Stimulated activated naive CD8-positive, alpha-beta T cell treated with anti-CD3 and anti-CD28 coated beads, Interleukin-15, amount 100 ng/mL, for 72 hours (primary cell): ENCODE results near the gene CNN3.
"Not testable (repeated sequence)": the region's sequence is repeated elsewhere in the genome, so short reads cannot be mapped to it uniquely, and the experiment has no call there.

ENCODE experiments used
- ATAC-seq: fragments of 150-1000 bp; cut with Tn5 transposase; 2 replicates; pipeline ENCODE4 v1.10.0; 2021; ENCODE audit warnings: mild to moderate bottlenecking, moderate library complexity
- DNase-seq, 2 donors: peaks; one replicate each; pipeline ENCODE4 v3.0.0; 2021 to 2022
- H3K27ac Mint-ChIP-seq, 2 donors: one replicate each; pipeline ENCODE4 v1.8.0; 2022; ENCODE audit warnings: mild to moderate bottlenecking in 2 of 2, mixed read lengths in 2 of 2, moderate library complexity in 2 of 2
- H3K27me3 Mint-ChIP-seq: one replicate; pipeline ENCODE4 v1.8.0; 2022; ENCODE audit warnings: mixed read lengths
- H3K4me1 Mint-ChIP-seq: one replicate; pipeline ENCODE4 v1.8.0; 2022; ENCODE audit warnings: mild to moderate bottlenecking, mixed read lengths
- H3K4me3 Mint-ChIP-seq, 2 donors: one replicate each; pipeline ENCODE4 v1.8.0; 2022; ENCODE audit warnings: mild to moderate bottlenecking in 2 of 2, mixed read lengths in 2 of 2, moderate library complexity in 1 of 2
- H3K9me3 Mint-ChIP-seq, 2 donors: one replicate each; pipeline ENCODE4 v1.8.0; 2022; ENCODE audit warnings: mixed read lengths in 2 of 2

CNN3 gene

DNA sequence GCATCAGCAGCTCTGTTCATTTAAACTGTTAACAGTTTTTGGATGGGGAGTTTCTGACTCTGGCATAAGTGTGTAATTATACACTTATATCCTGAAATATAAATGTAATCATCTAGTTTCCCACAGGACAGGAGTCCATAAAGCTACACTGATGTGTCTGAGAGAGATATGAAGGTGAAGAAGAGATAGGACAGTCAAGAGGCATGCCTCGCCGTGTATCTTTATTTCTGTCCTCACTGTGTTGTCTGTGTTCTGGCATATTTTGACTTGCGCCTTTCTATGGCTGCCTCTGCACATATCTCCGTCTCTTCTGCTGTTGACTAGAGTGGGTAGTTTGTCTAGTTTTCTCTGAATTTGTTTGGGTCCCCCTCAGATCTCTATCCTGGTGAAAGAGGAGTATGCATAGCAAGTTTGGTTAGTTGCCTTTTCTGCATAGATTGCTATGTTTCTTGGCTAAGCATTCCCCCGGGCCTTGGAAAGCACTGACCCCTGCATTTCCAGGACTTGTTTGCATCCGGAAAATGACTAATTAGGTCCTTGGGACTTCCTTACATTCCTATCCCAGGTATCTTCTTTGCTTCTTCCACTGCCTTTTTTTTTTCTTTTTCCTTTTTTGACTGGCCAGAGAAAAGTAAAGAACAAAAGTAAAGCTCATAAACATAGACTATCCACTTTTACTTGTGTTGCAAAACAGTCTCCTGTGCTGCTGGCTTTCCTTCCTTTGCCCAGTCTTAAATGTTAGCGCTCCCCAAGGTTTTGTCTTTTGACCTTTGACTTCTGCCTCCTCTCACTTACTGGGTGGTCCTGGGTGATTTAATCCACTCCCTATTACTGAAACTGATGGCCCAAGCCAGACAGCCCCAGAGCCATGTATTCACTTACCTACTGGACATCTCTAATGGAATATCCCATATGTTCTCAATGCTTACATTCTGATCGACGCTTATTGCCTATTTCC lies 27.6 kb upstream of the CNN3 start:
- DNase-seq (no peak), ATAC-seq (no peak)
- no peaks in the 10 kb centered on the region for H3K27me3 Mint-ChIP-seq
- no peaks in the 10 kb centered on the region for H3K9me3 Mint-ChIP-seq
- no peaks in the 10 kb centered on the region for H3K4me1 Mint-ChIP-seq
- no peak overlapping the region for H3K4me3 Mint-ChIP-seq
- H3K27ac Mint-ChIP-seq, result no peak overlapping the region

- no peaks in the 10 kb centered on the region for H3K4me1 Mint-ChIP-seq
- ATAC-seq, result no peak
- H3K27me3 Mint-ChIP-seq, result no peaks in the 10 kb centered on the region
- no peak for DNase-seq
- H3K9me3 Mint-ChIP-seq, result no peaks in the 10 kb centered on the region
- H3K27ac Mint-ChIP-seq, result no peak overlapping the region
- no peak overlapping the region for H3K4me3 Mint-ChIP-seq
Measured at GRCh38 chr1:94953746-94954145, 26.8 kb upstream of the CNN3 start.

DNA sequence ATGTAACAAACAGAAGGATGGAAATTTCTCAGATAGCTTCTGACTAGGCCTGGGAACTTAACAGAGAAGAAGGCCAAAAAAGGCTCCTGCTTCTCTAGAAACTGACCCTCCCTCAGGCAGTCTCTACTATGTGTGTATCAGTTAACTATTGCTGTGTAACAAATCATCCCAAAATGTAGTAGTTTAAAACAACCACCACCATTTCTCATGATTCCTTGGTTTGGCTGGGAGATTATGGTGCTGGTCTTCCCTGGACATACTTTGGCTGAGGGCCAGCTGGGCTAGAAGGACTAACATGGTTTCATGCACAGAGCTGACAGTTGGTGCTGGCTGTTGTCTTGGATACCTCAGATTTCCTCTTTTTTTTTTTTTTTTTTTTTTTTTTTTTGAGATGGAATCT lies 26.2 kb upstream of the CNN3 start:
- no peak overlapping the region for H3K4me3 Mint-ChIP-seq
- no peaks in the 10 kb centered on the region for H3K4me1 Mint-ChIP-seq
- ATAC-seq (no peak), DNase-seq (no peak)
- no peak overlapping the region for H3K27ac Mint-ChIP-seq
- H3K9me3 Mint-ChIP-seq, result no peaks in the 10 kb centered on the region
- H3K27me3 Mint-ChIP-seq, result no peaks in the 10 kb centered on the region

DNA sequence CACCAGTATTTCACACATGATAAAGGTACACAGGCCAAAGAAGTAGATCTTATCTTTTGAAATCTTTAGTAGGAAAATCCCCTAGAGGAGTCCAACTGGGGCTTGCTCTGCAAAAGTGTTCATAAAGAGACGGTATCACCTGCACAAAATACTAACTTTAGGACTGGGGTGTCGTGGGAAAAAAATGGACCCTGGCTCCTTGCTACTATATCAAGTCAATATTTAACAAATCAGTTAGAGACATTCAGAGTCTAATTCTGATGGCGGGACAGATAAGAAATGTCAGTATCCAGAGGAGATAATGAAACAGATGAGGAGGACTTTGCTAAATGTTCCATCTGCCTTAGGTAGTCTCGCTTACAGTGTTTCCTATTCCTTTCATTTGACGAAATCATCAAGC lies 25.6 kb upstream of the CNN3 start:
- no peaks in the 10 kb centered on the region for H3K27me3 Mint-ChIP-seq
- ATAC-seq (no peak), DNase-seq (no peak)
- no peaks in the 10 kb centered on the region for H3K4me1 Mint-ChIP-seq
- no peaks in the 10 kb centered on the region for H3K9me3 Mint-ChIP-seq
- no peak overlapping the region for H3K4me3 Mint-ChIP-seq
- no peak overlapping the region for H3K27ac Mint-ChIP-seq

DNA sequence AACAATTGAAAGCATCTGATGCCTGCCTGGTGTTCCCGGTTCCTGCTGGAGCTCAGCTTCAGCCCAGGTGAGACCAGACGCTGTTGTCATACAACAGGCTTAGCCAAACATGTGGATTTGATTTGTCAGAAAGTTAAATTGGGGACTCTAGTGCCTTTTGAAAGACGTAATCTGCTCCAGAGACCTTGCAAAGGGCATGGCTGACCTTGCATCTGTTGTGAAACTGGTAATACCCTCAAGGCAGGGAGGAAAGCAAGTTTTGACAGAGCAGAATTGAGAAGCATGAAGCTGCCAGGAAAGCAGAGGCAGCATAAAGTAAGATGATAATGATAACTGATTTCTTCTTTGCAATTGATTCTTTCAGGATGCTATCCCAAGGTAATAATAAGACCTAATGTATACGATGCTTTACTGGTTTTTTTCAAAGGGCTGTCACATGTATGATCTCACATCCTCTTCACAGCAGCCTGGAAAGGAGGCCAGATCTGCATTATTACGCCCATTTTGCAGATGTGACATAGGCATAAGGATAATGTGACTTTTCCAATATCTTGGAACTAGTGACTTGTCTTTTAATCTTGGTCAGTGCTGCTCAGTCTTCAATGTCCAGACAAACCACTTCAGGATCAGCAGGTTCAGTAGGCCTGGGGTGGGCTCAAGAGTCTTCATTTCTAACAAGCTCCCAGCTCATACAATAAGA lies 24.7 kb upstream of the CNN3 start:
- ATAC-seq (no peak), DNase-seq (no peak)
- Mint-ChIP-seq H3K4me1 (no peaks in the 10 kb centered on the region), H3K27ac (no peak overlapping the region), H3K4me3 (no peak overlapping the region), H3K27me3 (no peaks in the 10 kb centered on the region), H3K9me3 (no peaks in the 10 kb centered on the region)

DNA sequence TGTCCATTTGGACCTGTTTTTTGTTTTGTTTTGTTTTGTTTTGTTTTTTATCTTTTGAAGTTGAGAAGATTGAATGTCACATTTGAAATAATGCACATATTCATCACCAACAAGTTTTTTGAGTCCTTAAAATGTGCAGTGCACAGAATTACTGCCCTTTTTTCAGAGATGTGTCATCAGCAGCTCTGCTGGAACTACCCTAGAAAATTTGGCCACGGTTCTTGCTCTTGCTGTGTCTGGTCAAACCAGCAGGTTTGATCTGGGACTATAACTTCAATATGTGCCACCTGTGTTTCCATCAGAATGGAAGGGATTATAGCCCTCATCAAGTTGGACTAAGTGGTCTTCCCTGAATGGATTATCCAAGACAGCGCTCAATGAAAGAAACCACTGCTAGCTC lies 24.1 kb upstream of the CNN3 start:
- H3K4me1 Mint-ChIP-seq, result no peaks in the 10 kb centered on the region
- ATAC-seq, result no peak
- no peak overlapping the region for H3K27ac Mint-ChIP-seq
- H3K27me3 Mint-ChIP-seq, result no peaks in the 10 kb centered on the region
- no peak overlapping the region for H3K4me3 Mint-ChIP-seq
- DNase-seq, result no peak
- H3K9me3 Mint-ChIP-seq, result no peaks in the 10 kb centered on the region

- DNase-seq, result no peak
- ATAC-seq, result no peak
- Mint-ChIP-seq H3K4me3 (no peak overlapping the region), H3K9me3 (no peaks in the 10 kb centered on the region), H3K27me3 (no peaks in the 10 kb centered on the region), H3K27ac (no peak overlapping the region), H3K4me1 (no peaks in the 10 kb centered on the region)
Measured at GRCh38 chr1:94949681-94950661, 23.1 kb upstream of the CNN3 start.

DNA sequence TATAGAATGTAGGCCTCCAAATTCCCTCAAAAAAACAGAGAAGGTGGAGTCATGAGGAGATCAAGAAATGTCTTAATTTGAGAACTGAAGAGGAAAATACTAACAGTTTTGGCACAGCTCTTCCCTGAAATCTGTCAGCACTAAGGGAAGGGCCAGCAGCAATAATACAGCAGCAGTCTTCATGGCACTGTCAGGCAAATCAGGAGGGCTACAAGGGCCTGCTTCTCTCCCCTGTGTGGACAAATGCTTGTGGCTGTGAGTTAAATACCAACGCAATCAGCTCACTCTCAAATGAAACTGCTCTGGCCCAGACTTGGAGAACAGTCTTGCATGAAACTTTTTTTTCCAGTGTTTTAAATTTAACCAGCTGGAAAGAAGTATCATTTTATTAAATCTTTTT lies 20.5 kb upstream of the CNN3 start:
- Mint-ChIP-seq H3K4me3 (no peak overlapping the region), H3K27ac (no peak overlapping the region), H3K9me3 (no peaks in the 10 kb centered on the region), H3K4me1 (no peaks in the 10 kb centered on the region), H3K27me3 (no peaks in the 10 kb centered on the region)
- ATAC-seq (no peak), DNase-seq (no peak)

GRCh38 chr1:94946886-94947285 lies 20.0 kb upstream of the CNN3 start:
- Mint-ChIP-seq H3K4me1 (no peaks in the 10 kb centered on the region), H3K4me3 (no peak overlapping the region), H3K9me3 (no peaks in the 10 kb centered on the region), H3K27me3 (no peaks in the 10 kb centered on the region), H3K27ac (no peak overlapping the region)
- DNase-seq (no peak), ATAC-seq (no peak)

- H3K9me3 Mint-ChIP-seq, result no peaks in the 10 kb centered on the region
- no peak for DNase-seq
- peak overlapping the region in 1 of 2 donors; percentile 7 for H3K27ac Mint-ChIP-seq
- ATAC-seq, result no peak
- no peaks in the 10 kb centered on the region for H3K27me3 Mint-ChIP-seq
- H3K4me3 Mint-ChIP-seq, result no peak overlapping the region
- no peaks in the 10 kb centered on the region for H3K4me1 Mint-ChIP-seq
Measured at GRCh38 chr1:94942171-94943128, 15.5 kb upstream of the CNN3 start.

DNA sequence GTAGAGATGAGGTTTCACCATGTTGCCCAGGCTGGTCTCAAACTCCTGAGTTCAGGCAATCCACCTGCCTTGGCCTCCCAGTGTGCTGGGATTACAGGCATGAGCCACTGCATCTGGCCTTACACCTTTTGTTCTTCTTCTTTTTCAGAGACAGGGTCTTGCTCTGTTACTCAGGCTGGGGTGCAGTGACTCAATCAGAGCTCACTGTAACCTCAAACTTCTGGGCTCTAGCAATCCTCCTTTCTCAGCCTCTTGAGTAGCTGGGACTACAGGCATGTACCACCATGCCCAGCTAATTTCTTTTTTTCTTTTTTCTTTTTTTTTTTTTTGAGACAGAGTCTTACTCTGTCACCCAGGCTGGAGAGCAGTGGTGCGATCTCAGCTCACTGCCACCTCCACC lies 14.6 kb upstream of the CNN3 start:
- not testable (repeated sequence) for H3K4me3 Mint-ChIP-seq, H3K9me3 Mint-ChIP-seq, ATAC-seq, DNase-seq, H3K4me1 Mint-ChIP-seq, H3K27me3 Mint-ChIP-seq
- H3K27ac Mint-ChIP-seq, result peak overlapping the region in 1 of 2 donors; percentile 37

GRCh38 chr1:94940738-94941137 lies 13.8 kb upstream of the CNN3 start:
- no peak for ATAC-seq
- Mint-ChIP-seq H3K4me1 (peaks cover under 1% of the 10 kb centered on the region), H3K4me3 (no peak overlapping the region), H3K9me3 (no peaks in the 10 kb centered on the region), H3K27me3 (no peaks in the 10 kb centered on the region), H3K27ac (no peak overlapping the region)
- DNase-seq, result no peak

DNA sequence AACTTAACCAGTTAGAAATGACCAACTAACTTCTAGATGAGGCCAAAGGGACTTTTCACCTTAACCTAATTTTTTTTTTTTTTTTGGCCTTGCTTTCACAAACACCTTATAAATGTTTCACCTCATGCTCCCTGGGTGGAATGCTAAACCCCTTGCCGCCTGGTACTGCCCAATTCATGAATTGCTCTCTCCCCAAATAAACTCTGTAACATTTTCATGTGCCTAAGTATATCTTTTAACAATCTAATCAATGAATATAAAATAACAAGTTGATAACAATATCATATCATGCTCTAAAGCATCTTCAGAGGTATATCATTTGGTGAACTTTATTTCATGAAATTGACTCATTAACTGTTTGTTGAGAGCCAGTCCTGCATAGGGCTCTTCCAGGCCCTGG lies 10.9 kb upstream of the CNN3 start:
- H3K27me3 Mint-ChIP-seq, result no peaks in the 10 kb centered on the region
- H3K4me3 Mint-ChIP-seq, result no peak overlapping the region

DNA sequence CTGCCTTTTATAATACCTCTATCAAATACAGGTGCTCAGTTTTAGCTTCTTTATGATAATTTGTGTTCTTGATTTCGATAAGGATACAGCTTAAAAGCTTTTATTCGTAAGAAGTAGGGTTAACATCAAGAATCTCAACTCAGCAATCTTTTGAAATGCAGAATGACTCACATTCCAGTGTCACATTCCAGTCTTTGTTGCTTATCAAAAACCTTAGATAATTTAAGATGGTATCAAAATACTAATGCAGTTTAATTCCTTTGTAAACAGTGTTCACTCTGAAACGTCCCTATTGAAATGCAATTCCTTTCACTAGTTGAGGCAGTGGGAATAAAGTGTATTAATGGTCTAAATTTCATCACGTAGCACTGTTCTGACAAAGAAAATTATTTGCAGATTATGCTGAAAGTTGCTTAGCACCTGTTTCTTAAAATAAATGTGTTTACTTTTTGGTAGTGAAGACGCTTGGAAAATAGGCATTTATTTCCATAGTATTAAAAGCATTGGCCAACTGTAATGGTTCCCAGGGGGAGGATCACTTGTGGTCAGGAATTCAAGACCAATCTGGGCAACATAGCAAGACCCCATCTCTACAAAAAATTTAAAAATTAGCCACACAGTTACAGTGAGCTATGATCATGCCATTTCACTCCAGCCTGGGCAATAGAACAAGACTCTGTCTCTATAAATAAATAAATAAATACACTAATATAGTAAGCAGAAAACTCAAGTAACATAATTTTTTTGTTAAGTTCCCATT lies 10.1 kb upstream of the CNN3 start:
- Mint-ChIP-seq H3K4me3 (no peak overlapping the region), H3K4me1 (peaks cover 8% of the 10 kb centered on the region), H3K27me3 (no peaks in the 10 kb centered on the region), H3K9me3 (no peaks in the 10 kb centered on the region), H3K27ac (no peak overlapping the region)
- ATAC-seq, result no peak
- no peak for DNase-seq

More for the DNA sequence above, 10.9 kb upstream of the CNN3 start:
- peaks cover 8% of the 10 kb centered on the region for H3K4me1 Mint-ChIP-seq
- H3K9me3 Mint-ChIP-seq, result no peaks in the 10 kb centered on the region
- no peak overlapping the region for H3K27ac Mint-ChIP-seq
- no peak for DNase-seq
- ATAC-seq, result no peak
